H1 (cell line): Measurements from ENCODE around the gene ANXA3. TPM values are rescaled to one million over a fixed set of nuclear protein-coding genes. Genes with fewer than 3 reads are reported as not detected.

Source experiments
- BACH1 ChIP-seq: IDR thresholded peaks from 2 replicates; pipeline ENCODE4 v1.6.1; 2012; ENCODE audit warnings: low read length, improper control_type of control experiment
- BCL11A ChIP-seq, 2 experiments: IDR thresholded peaks; one replicate each; pipeline ENCODE4 v1.6.1; 2011; ENCODE audit warnings: low read depth in 2 of 2, low read length in 2 of 2, mild to moderate bottlenecking in 2 of 2
- MAFK ChIP-seq: IDR thresholded peaks from 2 replicates; pipeline ENCODE4 v1.6.1; 2012; ENCODE audit warnings: low read depth, mild to moderate bottlenecking, improper control_type of control experiment, low read length
- RNF2 ChIP-seq: fragments of 200-900, 300-1000 bp; sonication (generic); IDR thresholded peaks from 2 replicates; pipeline ENCODE4 v1.7.1; 2016; ENCODE audit warnings: borderline replicate concordance, low read depth, mild to moderate bottlenecking, antibody characterized with exemption, low read length; ENCODE audit not compliant: poor library complexity, severe bottlenecking; ENCODE audit errors: missing control alignments
- SIRT6 ChIP-seq: IDR thresholded peaks from one replicate; pipeline ENCODE4 v1.7.1; 2012; ENCODE audit warnings: low read length, inconsistent platforms
- SP1 ChIP-seq: IDR thresholded peaks from 2 replicates; pipeline ENCODE4 v1.6.1; 2011; ENCODE audit warnings: low read depth, low read length
- SUZ12 ChIP-seq: fragments of 200-600 bp; sonication (generic); IDR thresholded peaks from 2 replicates; pipeline ENCODE4 v1.6.1; 2012; ENCODE audit warnings: mild to moderate bottlenecking, inconsistent platforms, low read length, moderate library complexity, mixed read lengths
- ZNF274 ChIP-seq: IDR thresholded peaks from 2 replicates; pipeline ENCODE4 v1.7.0; 2012; ENCODE audit warnings: low read length, borderline replicate concordance; ENCODE audit errors: extremely low read depth
- polyA plus RNA-seq, 7 experiments: library from polyadenylated mRNA; depleted of rRNA in 3 of 7; stranded (reverse) in 5 of 7; unstranded in 2 of 7; fragments of >200 nt in 5 of 7; fragments of 200-250 nt in 2 of 7; gene quantifications; 1 replicate in 5 of 7; 2 replicates in 1 of 7; 4 replicates in 1 of 7; pipeline versions ENCODE4 v1.2.1 to v1.2.3, GENCODE V29; 2011 to 2013; ENCODE audit warnings: missing spikeins in 2 of 7, mixed read lengths in 2 of 7
- total RNA-seq: library from RNA; stranded (reverse); fragmentation: NEBNext Ultra II Directional; extraction: Animal tissue kit (Norgen Biotek cat#: 25700); gene quantifications from 2 replicates; pipeline ENCODE4 v1.2.1, GENCODE V29; 2021

ANXA3 gene
- total and polyA plus RNA-seq, 2 of the 8 experiments (the other 6 are each of a cell fraction or from before 2014, with no cell fraction given) = 10.3 to 27.3 TPM

- no peak for TF ChIP-seq RNF2
- no peak for TF ChIP-seq SIRT6
- TF ChIP-seq BCL11A (IDR thresholded peaks at IDR 0.05; ENCODE audit: low read depth in 2 of 2, low read length in 2 of 2) = no peak
- no peak for TF ChIP-seq SUZ12
- TF ChIP-seq ZNF274 = no peak
- TF ChIP-seq BACH1 = no peak
- TF ChIP-seq SP1 = no peak
- TF ChIP-seq MAFK = no peak
- TF ChIP-seq, all 59 proteins: peak for 0
Observed at GRCh38 chr4:78647272-78647671, 95.7 kb downstream of the ANXA3 start (continued).
